HepG2 (cell line): ENCODE results near the gene TFAP2C. TPM values are rescaled to one million over a fixed set of nuclear protein-coding genes. Genes with fewer than 3 reads are reported as not detected.

Source experiments
- ATAC-seq: fragments of 200-7000 bp; cut with Tn5 transposase; 3 replicates; pipeline ENCODE4 v1.9.1; 2020; ENCODE audit warnings: mild to moderate bottlenecking, moderate library complexity
- BruUV-seq: library from RNA; stranded (reverse); fragments of 400-500 nt; replicated peaks from 2 replicates; lab custom pipeline; 2021; lab: Mats Ljungman, UMichigan
- CTCF ChIA-PET: fragments of 300-600 bp; formaldehyde crosslinking; extraction: SDS; loops from one replicate; lab custom pipeline; 2021; ENCODE audit warnings: low total read pairs, inconsistent platforms, low intra/inter-chr PET ratio; lab: Yijun Ruan, JAX
- POLR2A ChIA-PET: fragments of 350-600 bp; sonication (Branson Sonifier 250); formaldehyde crosslinking; loops from one replicate; lab custom pipeline; 2020; ENCODE audit warnings: antibody characterized with exemption, inconsistent platforms; lab: Yijun Ruan, JAX
- DNase-seq: peaks from one replicate; pipeline ENCODE4 v3.0.0-alpha.2; 2015; ENCODE audit warnings: low spot score
- FAIRE-seq: peaks from 3 replicates; lab custom pipeline; 2011; peaks lifted over from hg19 to GRCh38; lab: Jason Lieb, UNC
- H2AFZ ChIP-seq: one replicate; pipeline ENCODE4 v1.6.1; 2011; ENCODE audit warnings: low read length, inconsistent platforms
- H3K27ac ChIP-seq: fragments of 300-600 bp; 3 replicates; pipeline ENCODE4 v1.8.0; 2011; ENCODE audit warnings: mixed run types, mild to moderate bottlenecking, mixed read lengths, low read length, inconsistent platforms; ENCODE audit not compliant: insufficient read depth; ENCODE audit errors: extremely low read length
- H3K27me3 ChIP-seq, 2 experiments: fragments of 200-600 bp in 1 of 2; 2 replicates in 1 of 2; 3 replicates in 1 of 2; pipeline versions ENCODE4 v1.6.0 to v1.8.0; 2011; ENCODE audit warnings: low read length in 2 of 2, mild to moderate bottlenecking in 2 of 2, moderate library complexity in 2 of 2, inconsistent platforms in 1 of 2; ENCODE audit not compliant: insufficient read depth in 2 of 2, control insufficient read depth in 1 of 2
- H3K36me3 ChIP-seq, 2 experiments: fragments of 200-600 bp in 1 of 2; replicated peaks in 1 of 2; 2 replicates in 1 of 2; 3 replicates in 1 of 2; pipeline versions ENCODE4 v1.5.1 to v1.8.0; 2011; ENCODE audit warnings: low read length in 2 of 2, inconsistent platforms in 1 of 2; ENCODE audit not compliant: insufficient read depth in 2 of 2, control insufficient read depth in 1 of 2
- H3K4me1 ChIP-seq: 2 replicates; pipeline ENCODE4 v1.5.1; 2012; ENCODE audit warnings: low read length, inconsistent platforms; ENCODE audit not compliant: insufficient read depth
- H3K4me2 ChIP-seq: 2 replicates; pipeline ENCODE4 v1.6.0; 2011; ENCODE audit warnings: low read depth, low read length, inconsistent platforms
- H3K4me3 ChIP-seq, 3 experiments: fragments of 200-600 bp in 1 of 3; sonication (generic), shearing (Covaris generic) in 1 of 3; replicated peaks in 1 of 3; 2 replicates each; pipeline ENCODE4 v1.5.1; 2011 to 2016; ENCODE audit warnings: low read length in 3 of 3, inconsistent platforms in 2 of 3, low read depth in 2 of 3, mild to moderate bottlenecking in 2 of 3, control low read depth in 1 of 3, mixed read lengths in 1 of 3; ENCODE audit not compliant: insufficient read depth in 1 of 3
- H3K79me2 ChIP-seq: one replicate; pipeline ENCODE4 v1.6.1; 2011; ENCODE audit warnings: low read length, inconsistent platforms; ENCODE audit not compliant: insufficient read depth
- H3K9ac ChIP-seq: 2 replicates; pipeline ENCODE4 v1.6.0; 2011; ENCODE audit warnings: mild to moderate bottlenecking, low read depth, low read length, inconsistent platforms; ENCODE audit not compliant: insufficient read depth
- H3K9me3 ChIP-seq: 2 replicates; pipeline ENCODE4 v1.5.1; 2012; ENCODE audit warnings: mild to moderate bottlenecking, low read length
- H4K20me1 ChIP-seq: 2 replicates; pipeline ENCODE4 v1.6.0; 2011; ENCODE audit warnings: inconsistent platforms, mild to moderate bottlenecking, low read length, moderate library complexity; ENCODE audit not compliant: insufficient read depth
- BATF2 ChIP-seq: sonication (generic); formaldehyde crosslinking; IDR thresholded peaks from 2 replicates; pipeline ENCODE4 v1.8.0; 2022; ENCODE audit warnings: mild to moderate bottlenecking, missing genetic modification reagents, moderate library complexity
- HBP1 ChIP-seq: IDR thresholded peaks from 2 replicates; pipeline ENCODE4 v1.6.1; 2016; ENCODE audit warnings: low read depth, control low read depth
- MTERF4 ChIP-seq: sonication (generic); formaldehyde crosslinking; IDR thresholded peaks from 2 replicates; pipeline ENCODE4 v1.8.0; 2023; ENCODE audit warnings: mild to moderate bottlenecking, missing genetic modification reagents
- MTF2 ChIP-seq: sonication (generic); formaldehyde crosslinking; IDR thresholded peaks from 2 replicates; pipeline ENCODE4 v1.5.0; 2020; ENCODE audit warnings: missing genetic modification reagents, borderline replicate concordance
- MXI1 ChIP-seq: IDR thresholded peaks from 3 replicates; pipeline ENCODE4 v1.6.1; 2012; ENCODE audit warnings: low read depth, low read length, inconsistent platforms, borderline replicate concordance
- NFE2L2 ChIP-seq: fragments of 150-350 bp; IDR thresholded peaks from 2 replicates; pipeline ENCODE4 v1.6.1; 2014; ENCODE audit warnings: low read length
- PPARG ChIP-seq: conservative IDR thresholded peaks from 2 replicates; pipeline ENCODE4 v1.6.1; 2016; ENCODE audit warnings: missing biosample characterization, missing genetic modification reagents
- RBFOX2 ChIP-seq: fragments of 200-400 bp; formaldehyde crosslinking; IDR thresholded peaks from 2 replicates; pipeline ENCODE4 v1.6.1; 2017; ENCODE audit warnings: low read depth, mild to moderate bottlenecking, low read length
- REL ChIP-seq: sonication (generic); formaldehyde crosslinking; conservative IDR thresholded peaks from 2 replicates; pipeline ENCODE4 v1.8.0; 2022; ENCODE audit warnings: mild to moderate bottlenecking, missing genetic modification reagents, moderate library complexity
- ZBTB3 ChIP-seq: sonication (generic); formaldehyde crosslinking; IDR thresholded peaks from 2 replicates; pipeline ENCODE4 v1.4.0; 2020; ENCODE audit warnings: low read depth, mild to moderate bottlenecking, moderate library complexity, missing genetic modification reagents, borderline replicate concordance
- ZNF180 ChIP-seq: sonication (generic); formaldehyde crosslinking; IDR thresholded peaks from 2 replicates; pipeline ENCODE4 v1.4.0; 2020; ENCODE audit warnings: low read depth, missing genetic modification reagents, borderline replicate concordance
- ZNF260 ChIP-seq: sonication (generic); formaldehyde crosslinking; IDR thresholded peaks from 2 replicates; pipeline ENCODE4 v1.4.0; 2020; ENCODE audit warnings: missing genetic modification reagents, low read depth, mild to moderate bottlenecking, borderline replicate concordance
- ZNF263 ChIP-seq: sonication (generic); formaldehyde crosslinking; IDR thresholded peaks from 2 replicates; pipeline ENCODE4 v1.4.0; 2020; ENCODE audit warnings: missing genetic modification reagents
- ZNF510 ChIP-seq: sonication (generic); formaldehyde crosslinking; IDR thresholded peaks from 2 replicates; pipeline ENCODE4 v1.4.0; 2020; ENCODE audit warnings: low read depth, mild to moderate bottlenecking, missing genetic modification reagents
- whole genome bisulfite sequencing: methylation state at CpG from one replicate; pipeline ENCODE4 v1.1.6; 2017; ENCODE audit warnings: low lambda C conversion rate; 5-methylcytosine and 5-hydroxymethylcytosine counted together
- in situ Hi-C: cut with HindIII; loops from 2 replicates; pipeline ENCODE4 v1.10.0; 2017; ENCODE audit warnings: low pct_unique_long_range_greater_than_20kb; ENCODE audit not compliant: extremely low pct_ligation_motif_present
- intact Hi-C: fragments of 100-400 bp; cut with micrococcal nuclease; formaldehyde crosslinking; loops from one replicate; pipeline ENCODE4 v1.10.0; 2022; ENCODE audit not compliant: unreplicated experiment
- polyA plus RNA-seq, 8 experiments: library from polyadenylated mRNA; depleted of rRNA in 3 of 8; stranded (reverse) in 7 of 8; unstranded in 1 of 8; fragments of >200 nt; fragmentation: Illumina TruSeq in 4 of 8; extraction: Trizol in 4 of 8; gene quantifications; 2 replicates each; pipeline versions ENCODE4 v1.2.1 to v1.2.3, GENCODE V29; 2011 to 2016; ENCODE audit warnings: low read depth in 4 of 8, missing spikeins in 1 of 8, mixed read lengths in 1 of 8; ENCODE audit not compliant: insufficient read depth in 1 of 8
- total RNA-seq, 5 experiments: library from RNA; depleted of rRNA; stranded (reverse); fragments of >200 nt; fragmentation: Illumina TruSeq; extraction: Trizol; gene quantifications; 2 replicates each; pipeline ENCODE4 v1.2.3, GENCODE V29; 2016; ENCODE audit warnings: low read depth in 1 of 5

TFAP2C gene
- total and polyA plus RNA-seq, 2 of the 13 experiments (the other 11 are each of a cell fraction or from before 2014, with no cell fraction given): not detected

GRCh38 chr20:56624786-56625681 lies 4.1 kb upstream of the TFAP2C start:
- no peaks in the 10 kb centered on the region for H3K4me1 ChIP-seq
- in situ Hi-C loops (no loop called here), intact Hi-C loops (loop anchor here (5.0 kb wide), 1 partner anchor 1818 kb away; no protein-coding TSS in a partner anchor)
- no peak for FAIRE-seq
- H3K9me3 ChIP-seq: no peaks in the 10 kb centered on the region
- POLR2A ChIA-PET: no interaction called here
- H3K4me3 ChIP-seq: no peak overlapping the region
- BruUV-seq: no TSS peak
- H3K9ac ChIP-seq: no peak overlapping the region
- no peak overlapping the region for H3K4me2 ChIP-seq
- ATAC-seq: peak; percentile 14
- TF ChIP-seq MTF2 (CRISPR knock-in tag): peak; percentile 34; the same call in 1 of the 2 replicates
- no peak for TF ChIP-seq PPARG (CRISPR knock-in tag)
- 20% methylated on average over 43 of the region's 54 CpGs for WGBS
- no peak for DNase-seq
- H3K27ac ChIP-seq: no peak overlapping the region
- no peaks in the 10 kb centered on the region for H3K36me3 ChIP-seq
- peaks cover 6 to 67% of the 10 kb centered on the region in 2 experiments; a peak in 4 of 5 replicates for H3K27me3 ChIP-seq
- H2AFZ ChIP-seq: no peak overlapping the region
- CTCF ChIA-PET: no interaction called here
- H3K79me2 ChIP-seq: no peaks in the 10 kb centered on the region
- peaks cover 4% of the 10 kb centered on the region; the same call in 1 of the 2 replicates for H4K20me1 ChIP-seq

GRCh38 chr20:56625837-56626236 lies 3.3 kb upstream of the TFAP2C start:
- 30% methylated on average over 22 of the region's 22 CpGs for WGBS
- TF ChIP-seq ZNF180 (no peak), MXI1 (no peak), ZBTB3 (CRISPR knock-in tag) (no peak), HBP1 (no peak), MTERF4 (CRISPR knock-in tag) (no peak), BATF2 (no peak), ZNF510 (CRISPR knock-in tag) (no peak), ZNF260 (CRISPR knock-in tag) (no peak), ZNF263 (CRISPR knock-in tag) (no peak), REL (CRISPR knock-in tag) (no peak), RBFOX2 (no peak), NFE2L2 (no peak)
- FAIRE-seq (no peak), DNase-seq (no peak), ATAC-seq (no peak)
- Histone ChIP-seq H3K4me3 (no peak overlapping the region), H3K4me2 (no peak overlapping the region), H3K27ac (no peak overlapping the region), H3K9me3 (no peaks in the 10 kb centered on the region), H3K9ac (no peak overlapping the region), H4K20me1 (peaks cover 4% of the 10 kb centered on the region; the same call in 1 of the 2 replicates), H3K4me1 (no peaks in the 10 kb centered on the region), H3K79me2 (no peaks in the 10 kb centered on the region), H3K36me3 (no peaks in the 10 kb centered on the region), H3K27me3 (peaks cover 6 to 75% of the 10 kb centered on the region in 2 experiments; a peak in 4 of 5 replicates), H2AFZ (no peak overlapping the region)
- intact Hi-C loops: loop anchor here (5.0 kb wide), 1 partner anchor 1819 kb away; no protein-coding TSS in a partner anchor
- in situ Hi-C loops: no loop called here
- ChIA-PET POLR2A (no interaction called here), CTCF (no interaction called here)
- no TSS peak for BruUV-seq
